Glomerular visceral epithelial cell (primary cell): ENCODE measurements around the gene DUSP2.

Experiments
- DNase-seq: peaks from one replicate; pipeline ENCODE4 v3.0.0-alpha.2; 2016; ENCODE audit errors: extremely low spot score

DUSP2 gene

GRCh38 chr2:96113951-96114350 lies 31.3 kb downstream of the DUSP2 start:
- DNase-seq, result no peak

GRCh38 chr2:96113367-96113677 lies 31.9 kb downstream of the DUSP2 start:
- no peak for DNase-seq

- DNase-seq, result no peak
Measured at GRCh38 chr2:96112501-96113366, 32.5 kb downstream of the DUSP2 start.

- no peak for DNase-seq
Measured at GRCh38 chr2:96111823-96112500, 33.3 kb downstream of the DUSP2 start.

- DNase-seq, result no peak
Measured at GRCh38 chr2:96111257-96111640, 34.0 kb downstream of the DUSP2 start.

- DNase-seq, result no peak
Measured at GRCh38 chr2:96110621-96111256, 34.5 kb downstream of the DUSP2 start.

GRCh38 chr2:96109931-96110511 lies 35.2 kb downstream of the DUSP2 start:
- no peak for DNase-seq

GRCh38 chr2:96109361-96109680 lies 35.9 kb downstream of the DUSP2 start:
- no peak for DNase-seq

GRCh38 chr2:96108541-96109360 lies 36.5 kb downstream of the DUSP2 start:
- DNase-seq, result no peak

GRCh38 chr2:96108151-96108540 lies 37.1 kb downstream of the DUSP2 start:
- no peak for DNase-seq

GRCh38 chr2:96107708-96108065 lies 37.6 kb downstream of the DUSP2 start:
- DNase-seq, result no peak

- no peak for DNase-seq
Measured at GRCh38 chr2:96106991-96107707, 38.1 kb downstream of the DUSP2 start.

GRCh38 chr2:96105994-96106715 lies 39.1 kb downstream of the DUSP2 start:
- no peak for DNase-seq

GRCh38 chr2:96105152-96105915 lies 39.9 kb downstream of the DUSP2 start:
- no peak for DNase-seq

- DNase-seq, result no peak
Measured at GRCh38 chr2:96104487-96104861, 40.8 kb downstream of the DUSP2 start.

- no peak for DNase-seq
Measured at GRCh38 chr2:96103761-96104486, 41.3 kb downstream of the DUSP2 start.

GRCh38 chr2:96103187-96103601 lies 42.0 kb downstream of the DUSP2 start:
- no peak for DNase-seq

GRCh38 chr2:96102596-96103186 lies 42.5 kb downstream of the DUSP2 start:
- DNase-seq, result no peak

- no peak for DNase-seq
Measured at GRCh38 chr2:96100893-96101304, 44.3 kb downstream of the DUSP2 start.
